ENCODE results near the gene CABCOCO1.

GRCh38 chr10:61623161-61623560 lies 39.6 kb upstream of the CABCOCO1 start:
- TF ChIP-seq MAX (IDR thresholded peaks at IDR 0.05) (no peak), CREB1 (IDR thresholded peaks at IDR 0.05; ENCODE audit: low read depth) (no peak), YY1 (IDR thresholded peaks at IDR 0.05; ENCODE audit: low read depth) (no peak), TCF12 (IDR thresholded peaks at IDR 0.05; ENCODE audit: low read depth) (no peak)
